ENCODE results near the gene STXBP3.
"Not testable (repeated sequence)": the region's sequence is repeated elsewhere in the genome, so short reads cannot be mapped to it uniquely, and the experiment has no call there.

STXBP3 gene

GRCh38 chr1:108729481-108729880, 17.0 kb upstream of the STXBP3 start:
- no peak for DNase-seq (ENCODE audit: low read depth in 2 of 2)

DNA sequence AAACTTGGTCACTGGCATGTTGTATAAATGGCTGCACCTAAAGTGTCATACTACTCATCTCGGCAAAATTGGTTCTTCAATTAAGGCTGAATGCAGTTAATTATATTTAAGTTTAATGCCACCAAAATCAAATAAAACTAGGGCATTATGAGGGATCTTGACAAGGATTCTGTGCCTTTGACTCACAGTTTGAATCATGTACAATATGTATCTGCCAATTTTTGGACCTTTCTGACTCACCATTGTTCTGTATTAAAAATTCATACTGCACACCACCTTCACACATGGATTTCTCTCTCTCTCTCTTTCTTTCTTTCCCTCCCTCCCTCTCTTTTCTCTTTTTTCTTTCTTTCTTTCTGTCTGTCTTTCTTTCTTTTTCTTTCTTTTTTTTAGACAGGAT, 14.1 kb upstream of the STXBP3 start:
- DNase-seq (ENCODE audit: low read depth in 2 of 2) = no peak

DNA sequence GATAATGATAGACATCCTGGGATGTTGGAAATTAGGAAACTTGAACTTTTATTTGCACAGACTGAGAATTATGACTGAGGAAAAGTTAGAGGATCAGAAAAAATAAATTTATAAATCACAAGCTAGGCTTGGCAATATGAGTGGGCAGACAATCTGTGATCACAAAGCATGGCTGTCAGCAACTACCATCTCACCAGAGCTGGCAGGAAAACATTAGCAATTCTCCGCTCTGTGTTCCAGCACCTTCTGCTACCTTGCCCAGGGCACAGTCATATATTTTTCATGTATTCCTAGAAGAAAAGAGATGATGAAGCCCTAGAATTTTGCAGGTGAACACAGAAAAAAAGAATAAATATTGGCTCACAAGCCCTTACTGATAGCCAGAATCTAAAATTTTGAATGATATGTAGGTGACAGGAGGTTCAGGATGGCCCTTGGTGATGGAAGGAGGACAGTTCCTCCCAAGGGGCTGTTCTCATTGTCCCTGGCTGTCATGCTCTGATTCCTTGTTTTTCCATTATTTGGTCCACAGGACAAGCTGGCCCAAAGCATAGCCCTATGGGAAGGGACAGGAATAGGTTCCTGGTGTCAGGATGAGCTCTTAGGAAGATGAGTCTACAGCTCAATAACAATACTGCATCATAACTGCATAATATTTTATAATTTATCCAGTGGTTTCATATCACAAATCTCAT, 12.2 kb upstream of the STXBP3 start:
- no peak for DNase-seq (ENCODE audit: low read depth in 2 of 2)

DNA sequence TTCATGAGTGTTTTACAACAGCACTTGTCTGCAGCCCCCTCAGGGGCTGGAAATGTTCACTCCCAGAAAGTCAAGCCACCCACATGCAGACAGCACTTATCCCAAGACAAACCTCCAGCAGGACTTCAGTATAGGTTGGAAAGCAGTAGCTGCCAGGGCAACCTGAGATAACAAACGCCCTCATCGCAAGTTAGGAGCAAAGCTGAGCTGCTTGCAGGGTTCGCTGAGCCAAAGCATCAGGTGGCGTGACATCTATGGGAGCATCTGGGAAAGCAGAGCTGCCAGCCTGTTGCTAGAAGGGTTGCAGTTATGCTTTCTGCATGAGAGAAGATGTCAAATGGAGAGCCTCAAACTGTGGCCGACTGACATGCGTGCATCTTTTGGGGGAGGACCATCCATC, 4.2 kb upstream of the STXBP3 start:
- no peak for DNase-seq (ENCODE audit: low read depth in 2 of 2)

DNA sequence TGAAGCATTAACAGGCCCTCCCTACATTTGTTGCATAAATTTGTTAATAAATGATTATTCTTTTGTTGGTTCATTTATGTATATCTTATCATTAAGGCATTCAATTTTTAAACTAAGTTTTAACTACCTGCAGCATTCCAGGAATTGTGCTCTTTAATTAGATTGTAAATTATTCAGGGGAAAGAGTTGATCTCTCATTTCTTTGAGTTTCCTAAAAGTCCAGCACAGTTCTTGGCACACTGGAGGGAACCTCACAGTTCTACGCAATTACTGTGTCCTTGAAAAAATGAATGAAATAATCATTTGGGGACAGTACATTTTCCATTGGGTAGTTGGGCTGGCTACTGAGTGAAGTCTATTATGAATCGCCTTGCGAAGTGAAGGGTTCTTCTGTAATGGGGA, 493 bp upstream of the STXBP3 start:
- DNase-seq (ENCODE audit: low read depth in 2 of 2) = no peak

DNA sequence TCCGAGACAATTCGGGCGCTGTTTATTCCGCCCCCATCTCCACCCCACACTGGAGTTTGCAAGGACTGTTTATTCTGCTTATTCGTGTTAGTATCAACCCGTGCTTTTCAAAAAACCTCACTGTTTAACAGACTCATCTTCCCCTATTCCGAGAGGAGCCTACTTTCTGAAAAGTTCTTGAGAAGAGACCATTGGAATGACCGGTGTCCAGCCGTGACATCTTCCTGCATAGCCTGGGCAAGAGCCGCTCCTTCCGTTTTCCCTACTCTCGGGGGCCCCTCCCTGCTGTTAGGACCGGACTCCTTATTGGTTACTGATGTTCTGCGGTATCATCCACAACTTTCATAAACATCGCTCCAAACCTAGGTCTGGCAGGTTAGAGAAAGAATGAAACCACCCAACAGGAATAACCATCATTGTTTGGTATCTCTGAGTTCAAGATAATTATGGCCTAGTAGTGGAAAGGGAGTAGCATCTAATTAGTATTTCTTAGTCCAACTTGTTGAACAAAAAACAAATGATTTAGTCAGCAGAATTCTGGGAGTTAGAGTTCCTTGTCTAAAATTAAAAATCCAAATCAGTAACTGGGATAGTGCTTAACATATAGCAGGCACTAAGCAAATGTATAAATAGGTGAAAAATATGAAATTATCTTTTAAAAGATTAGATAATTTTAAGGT, 837 bp downstream of the STXBP3 start:
- peak; percentile 55 to 58 for DNase-seq (ENCODE audit: low read depth in 2 of 2)

DNA sequence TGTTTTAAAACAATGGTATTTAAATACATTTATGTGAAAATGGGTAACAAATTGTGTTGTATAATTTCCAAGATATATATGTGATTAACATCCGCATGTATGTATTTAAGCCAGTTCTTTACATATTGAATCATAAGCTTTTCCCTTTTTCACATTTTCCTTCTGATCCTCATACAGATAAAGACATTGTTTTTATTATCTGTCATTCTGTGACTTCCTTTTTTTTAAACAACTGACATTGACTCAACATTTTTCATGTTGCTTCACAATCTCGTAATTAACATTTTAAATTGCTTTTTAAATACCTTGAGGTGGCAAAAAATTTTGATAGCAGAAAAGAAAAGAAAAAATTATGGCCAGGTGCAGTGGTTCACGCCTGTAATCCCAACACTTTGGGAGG, 1.4 kb downstream of the STXBP3 start:
- DNase-seq (ENCODE audit: low read depth in 2 of 2) = no peak

DNA sequence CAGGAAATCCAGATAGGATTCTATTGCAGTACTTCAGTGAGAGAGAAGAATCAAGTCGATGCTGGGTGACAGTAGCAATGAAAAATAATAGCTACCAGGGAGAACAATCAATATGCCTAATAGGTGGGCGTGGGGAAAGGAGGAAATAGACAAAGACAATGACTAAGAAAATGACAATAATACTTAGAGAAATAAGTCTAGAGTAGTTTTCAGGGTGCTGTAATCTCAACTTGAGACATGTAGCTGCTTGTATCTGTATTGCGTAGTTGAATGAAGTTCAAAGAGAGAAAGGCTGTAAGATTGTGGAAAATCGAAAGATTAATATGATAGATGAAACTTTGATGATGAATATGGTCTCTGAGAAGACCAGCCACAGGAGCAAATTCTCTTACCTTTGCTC, 2.6 kb downstream of the STXBP3 start:
- DNase-seq (ENCODE audit: low read depth in 2 of 2) = no peak

DNA sequence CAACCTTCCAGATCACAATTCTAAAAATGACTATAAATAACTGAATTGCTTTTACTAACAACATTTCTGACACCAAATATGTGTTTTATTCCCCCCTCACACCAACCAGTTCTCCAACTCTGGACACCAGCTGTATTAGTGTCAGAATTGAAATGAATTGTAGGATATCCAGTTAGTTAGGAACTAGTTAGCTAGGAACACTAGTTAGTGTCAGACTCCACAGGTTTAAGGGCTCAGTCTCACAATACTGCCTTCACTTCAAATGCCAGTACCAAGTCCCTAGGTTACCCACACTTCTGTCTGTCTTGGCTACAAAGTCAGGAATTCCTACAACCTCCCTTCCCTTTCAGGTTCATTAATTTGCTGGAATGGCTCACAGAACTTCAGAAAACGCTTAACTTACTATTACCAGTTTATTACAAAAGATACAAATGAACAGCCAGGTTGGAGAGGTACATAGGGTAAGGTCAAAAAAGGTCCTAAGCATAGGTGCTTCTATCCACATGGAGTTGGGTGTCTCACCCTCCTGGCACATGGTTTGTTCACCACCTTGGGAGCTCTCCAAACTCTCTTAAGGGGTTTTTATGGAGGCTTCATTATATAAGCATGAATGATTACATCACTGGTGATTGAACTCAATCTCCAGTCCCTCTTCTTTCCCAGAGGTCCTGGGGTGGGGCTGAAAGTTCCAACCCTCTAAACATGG, 4.2 kb downstream of the STXBP3 start:
- DNase-seq (ENCODE audit: low read depth in 2 of 2) = no peak

- no peak for DNase-seq (ENCODE audit: low read depth in 2 of 2)
Measured at GRCh38 chr1:108753363-108753762, 6.9 kb downstream of the STXBP3 start.

DNA sequence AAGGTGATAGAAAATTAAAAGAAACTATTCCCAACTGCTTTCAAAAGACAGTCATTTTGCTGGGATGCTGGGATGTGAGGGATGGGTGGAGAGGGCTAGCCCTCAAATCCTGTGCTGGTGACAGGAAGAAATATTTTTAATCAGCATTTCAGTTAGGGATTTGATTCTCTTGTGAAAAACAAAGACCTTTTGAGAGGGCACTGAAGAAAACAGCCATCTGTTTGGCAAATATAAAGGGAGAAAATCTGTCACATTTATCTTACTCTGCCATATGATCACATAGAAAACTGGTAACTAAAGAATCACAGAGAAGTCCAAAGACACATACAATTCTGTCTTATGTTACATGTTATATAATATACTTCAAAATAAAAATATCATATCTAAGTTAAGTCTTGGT, 12.3 kb downstream of the STXBP3 start:
- no peak for DNase-seq (ENCODE audit: low read depth in 2 of 2)

GRCh38 chr1:108767115-108767514, 20.6 kb downstream of the STXBP3 start:
- no peak for DNase-seq (ENCODE audit: low read depth in 2 of 2)

GRCh38 chr1:108767708-108768107, 21.2 kb downstream of the STXBP3 start:
- no peak for DNase-seq (ENCODE audit: low read depth in 2 of 2)

- DNase-seq (ENCODE audit: low read depth in 2 of 2) = no peak
Measured at GRCh38 chr1:108777839-108778238, 31.4 kb downstream of the STXBP3 start.

DNA sequence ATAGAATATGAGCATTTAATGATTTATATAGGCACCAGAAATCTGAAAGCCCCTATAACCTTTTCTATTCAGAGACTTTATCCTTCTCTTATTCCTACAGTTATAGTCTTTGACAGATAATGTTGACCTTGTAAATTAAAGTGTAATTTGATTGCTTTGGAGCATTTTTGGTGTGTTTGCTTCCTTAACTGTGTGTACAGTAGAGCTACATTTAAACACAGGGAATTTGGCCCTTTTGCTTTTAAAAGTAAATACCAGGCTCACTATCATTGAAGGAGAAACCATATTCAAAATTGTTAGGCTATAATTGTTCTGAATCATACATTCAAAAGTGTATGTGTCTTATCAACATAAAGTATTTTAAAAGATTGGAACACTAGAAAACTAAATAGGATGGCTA, 33.0 kb downstream of the STXBP3 start:
- no peak for DNase-seq (ENCODE audit: low read depth in 2 of 2)

DNA sequence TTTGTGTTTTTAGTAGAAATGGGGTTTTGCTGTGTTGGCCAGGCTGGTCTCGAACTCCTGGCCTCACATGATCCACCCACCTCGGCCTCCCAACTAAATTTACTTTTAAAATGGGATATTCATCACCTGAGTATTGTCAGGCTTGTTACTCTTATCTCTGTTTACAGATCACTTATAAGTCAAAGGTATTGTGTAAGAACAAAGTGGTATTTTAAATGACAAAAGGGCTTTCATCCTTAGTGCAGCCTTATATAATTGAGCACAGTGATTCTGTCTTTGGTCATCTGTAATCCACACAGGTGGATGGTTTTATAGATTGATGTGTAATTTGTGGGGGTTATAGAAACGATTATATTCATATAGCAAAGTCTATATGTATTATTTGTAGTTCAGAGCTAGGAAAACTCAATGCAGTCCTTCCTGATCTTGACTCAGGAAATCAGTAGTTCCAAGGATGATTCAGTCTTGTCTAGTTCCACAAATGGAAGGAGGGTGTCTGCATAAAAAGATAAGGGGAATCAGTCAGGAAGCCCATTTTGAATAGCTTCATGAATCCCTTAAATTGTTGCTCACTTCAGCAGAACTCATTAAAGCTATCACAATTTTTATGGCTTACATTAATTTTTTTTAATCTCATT, 34.6 kb downstream of the STXBP3 start:
- DNase-seq (ENCODE audit: low read depth in 2 of 2) = no peak

DNA sequence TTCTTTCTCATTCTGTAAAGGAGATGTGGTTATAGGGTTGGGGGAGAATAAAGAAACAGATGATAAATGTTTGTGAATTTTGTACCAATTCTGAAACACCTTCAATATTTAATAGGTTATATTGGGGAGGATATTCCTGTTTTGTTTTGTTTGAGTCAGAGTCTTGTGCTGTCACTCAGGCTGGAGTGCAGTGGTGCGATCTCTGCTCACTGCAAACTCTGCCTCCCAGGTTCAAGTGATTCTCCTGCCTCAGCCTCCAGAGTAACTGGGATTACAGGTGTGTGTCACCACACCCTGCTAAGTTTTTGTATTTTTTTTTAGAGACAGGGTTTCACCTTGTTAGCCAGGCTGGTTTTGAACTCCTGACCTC, 35.1 kb downstream of the STXBP3 start:
- DNase-seq (ENCODE audit: low read depth in 2 of 2) = not testable (repeated sequence)

GRCh38 chr1:108785264-108785663, 38.8 kb downstream of the STXBP3 start:
- DNase-seq (ENCODE audit: low read depth in 2 of 2) = no peak

GRCh38 chr1:108785880-108786279, 39.4 kb downstream of the STXBP3 start:
- no peak for DNase-seq (ENCODE audit: low read depth in 2 of 2)

DNA sequence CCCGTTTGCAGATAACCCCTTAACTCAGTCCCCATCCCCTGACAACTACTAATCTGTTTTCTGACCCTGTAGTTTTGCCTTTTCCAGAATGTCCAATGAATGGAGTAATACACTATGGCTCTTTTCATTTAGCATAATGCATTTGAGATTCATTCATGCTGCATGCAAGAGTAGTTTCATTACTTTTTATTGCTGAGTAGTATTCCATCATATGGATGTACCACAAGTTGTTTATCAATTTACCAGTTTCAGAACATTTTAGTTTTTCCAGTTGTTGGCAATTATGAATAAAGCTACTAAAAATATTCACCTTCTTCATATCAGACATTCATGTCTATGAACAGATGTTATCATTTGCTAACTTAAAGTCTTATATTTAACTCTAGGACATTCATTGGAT, 45.3 kb downstream of the STXBP3 start:
- DNase-seq (ENCODE audit: low read depth in 2 of 2) = no peak

GRCh38 chr1:108792420-108792819, 45.9 kb downstream of the STXBP3 start:
- DNase-seq (ENCODE audit: low read depth in 2 of 2) = no peak

- DNase-seq (ENCODE audit: low read depth in 2 of 2) = no peak
Measured at GRCh38 chr1:108799001-108799400, 52.5 kb downstream of the STXBP3 start.

GRCh38 chr1:108801101-108801500, 54.6 kb downstream of the STXBP3 start:
- DNase-seq (ENCODE audit: low read depth in 2 of 2) = no peak
